H9 (cell line): ENCODE measurements around the gene ZNF136. TPM values are rescaled to one million over a fixed set of nuclear protein-coding genes. Genes with fewer than 3 reads are reported as not detected.

Experiments
- DNase-seq: peaks from one replicate; pipeline ENCODE4 v3.0.0-alpha.2; 2017
- H2AFZ ChIP-seq: one replicate; pipeline ENCODE4 v1.6.1; 2013; ENCODE audit warnings: mild to moderate bottlenecking, low read length, control low read depth, moderate library complexity
- H2AK5ac ChIP-seq: 2 replicates; pipeline ENCODE4 v1.6.1; 2013; ENCODE audit warnings: low read length, control low read depth, mixed read lengths; ENCODE audit not compliant: insufficient read length
- H2BK120ac ChIP-seq: one replicate; pipeline ENCODE4 v1.6.1; 2013; ENCODE audit warnings: low read depth, mild to moderate bottlenecking, low read length, control low read depth, inconsistent platforms; ENCODE audit not compliant: poor library complexity, severe bottlenecking
- H2BK12ac ChIP-seq: 2 replicates; pipeline ENCODE4 v1.6.1; 2013; ENCODE audit warnings: low read length, control low read depth, mixed read lengths, low read depth; ENCODE audit not compliant: insufficient read length
- H2BK15ac ChIP-seq: 2 replicates; pipeline ENCODE4 v1.6.1; 2013; ENCODE audit warnings: low read depth, low read length, control low read depth
- H2BK20ac ChIP-seq: one replicate; pipeline ENCODE4 v1.6.1; 2013; ENCODE audit warnings: low read depth, mild to moderate bottlenecking, low read length, control low read depth, inconsistent platforms; ENCODE audit not compliant: poor library complexity, severe bottlenecking
- H2BK5ac ChIP-seq: 2 replicates; pipeline ENCODE4 v1.6.1; 2013; ENCODE audit warnings: low read length, control low read depth, mixed read lengths; ENCODE audit not compliant: insufficient read length
- H3K14ac ChIP-seq: 2 replicates; pipeline ENCODE4 v1.6.1; 2013; ENCODE audit warnings: low read length, control low read depth; ENCODE audit not compliant: insufficient read depth
- H3K18ac ChIP-seq: 2 replicates; pipeline ENCODE4 v1.6.1; 2013; ENCODE audit warnings: low read depth, mild to moderate bottlenecking, mixed read lengths, low read length, control low read depth; ENCODE audit not compliant: insufficient read length
- H3K23ac ChIP-seq: 2 replicates; pipeline ENCODE4 v1.6.1; 2013; ENCODE audit warnings: low read length, control low read depth, mixed read lengths, low read depth; ENCODE audit not compliant: insufficient read length
- H3K23me2 ChIP-seq: 2 replicates; pipeline ENCODE4 v1.6.1; 2013; ENCODE audit warnings: low read depth, mild to moderate bottlenecking, mixed read lengths, low read length, control low read depth; ENCODE audit not compliant: insufficient read length, poor library complexity, severe bottlenecking
- H3K27ac ChIP-seq: 2 replicates; pipeline ENCODE4 v1.5.1; 2013; ENCODE audit warnings: low read length, control low read depth, mixed read lengths, low read depth; ENCODE audit not compliant: insufficient read length
- H3K27me3 ChIP-seq: 2 replicates; pipeline ENCODE4 v1.6.1; 2013; ENCODE audit warnings: low read length, control low read depth, inconsistent platforms; ENCODE audit not compliant: insufficient read depth
- H3K4ac ChIP-seq: 2 replicates; pipeline ENCODE4 v1.6.1; 2013; ENCODE audit warnings: low read depth, mild to moderate bottlenecking, control low read depth, inconsistent platforms, low read length, moderate library complexity
- H3K4me1 ChIP-seq: 2 replicates; pipeline ENCODE4 v1.6.1; 2013; ENCODE audit warnings: low read length, control low read depth, inconsistent platforms; ENCODE audit not compliant: insufficient read depth
- H3K4me2 ChIP-seq: 2 replicates; pipeline ENCODE4 v1.6.1; 2013; ENCODE audit warnings: low read length, control low read depth, mixed read lengths; ENCODE audit not compliant: insufficient read length, insufficient read depth
- H3K56ac ChIP-seq: 2 replicates; pipeline ENCODE4 v1.6.1; 2013; ENCODE audit warnings: low read depth, mild to moderate bottlenecking, mixed read lengths, low read length, control low read depth; ENCODE audit not compliant: insufficient read length
- H3K79me1 ChIP-seq: 2 replicates; pipeline ENCODE4 v1.6.1; 2013; ENCODE audit warnings: low read depth, mild to moderate bottlenecking, moderate library complexity, low read length, control low read depth, inconsistent platforms; ENCODE audit not compliant: insufficient read depth, poor library complexity, severe bottlenecking
- H3K79me2 ChIP-seq: 2 replicates; pipeline ENCODE4 v1.6.1; 2013; ENCODE audit warnings: low read length, control low read depth, inconsistent platforms; ENCODE audit not compliant: insufficient read depth
- H3K9ac ChIP-seq: 2 replicates; pipeline ENCODE4 v1.6.1; 2013; ENCODE audit warnings: low read length, control low read depth, mixed read lengths; ENCODE audit not compliant: insufficient read length; ENCODE audit errors: extremely low read depth
- H3K9me3 ChIP-seq: one replicate; pipeline ENCODE4 v1.6.1; 2013; ENCODE audit warnings: low read depth, low read length, inconsistent platforms; ENCODE audit not compliant: control insufficient read depth
- H3T11ph ChIP-seq: one replicate; pipeline ENCODE4 v1.6.1; 2013; ENCODE audit warnings: mild to moderate bottlenecking, low read length, control low read depth, inconsistent platforms
- H4K20me1 ChIP-seq: one replicate; pipeline ENCODE4 v1.6.1; 2013; ENCODE audit not compliant: control insufficient read depth, insufficient read length, insufficient read depth
- H4K5ac ChIP-seq: 2 replicates; pipeline ENCODE4 v1.6.1; 2013; ENCODE audit warnings: low read depth, mild to moderate bottlenecking, mixed read lengths, low read length, control low read depth; ENCODE audit not compliant: insufficient read length
- H4K8ac ChIP-seq: replicated peaks from 2 replicates; pipeline ENCODE4 v1.6.1; 2013; ENCODE audit warnings: low read length, control low read depth, mixed read lengths, low read depth; ENCODE audit not compliant: insufficient read length
- H4K91ac ChIP-seq: 2 replicates; pipeline ENCODE4 v1.6.1; 2013; ENCODE audit warnings: low read depth, mild to moderate bottlenecking, moderate library complexity, mixed read lengths, low read length, control low read depth; ENCODE audit not compliant: insufficient read length
- H3K27ac Mint-ChIP-seq, 3 experiments: 2 replicates in 2 of 3; 3 replicates in 1 of 3; pipeline ENCODE4 v1.8.0; 2020 to 2021; ENCODE audit warnings: mixed read lengths in 3 of 3, mild to moderate bottlenecking in 1 of 3, moderate library complexity in 1 of 3
- H3K27me3 Mint-ChIP-seq: 2 replicates; pipeline ENCODE4 v1.8.0; 2021; ENCODE audit warnings: low read depth, mild to moderate bottlenecking, moderate library complexity, mixed read lengths
- H3K36me3 Mint-ChIP-seq, 3 experiments: 2 replicates in 2 of 3; 3 replicates in 1 of 3; pipeline ENCODE4 v1.8.0; 2020 to 2021; ENCODE audit warnings: low read depth in 3 of 3, mixed read lengths in 3 of 3; ENCODE audit not compliant: insufficient read depth in 1 of 3
- H3K4me1 Mint-ChIP-seq, 2 experiments: 2 replicates each; pipeline ENCODE4 v1.8.0; 2020; ENCODE audit warnings: mixed read lengths in 2 of 2
- H3K4me3 Mint-ChIP-seq, 2 experiments: 2 replicates in 1 of 2; 3 replicates in 1 of 2; pipeline ENCODE4 v1.8.0; 2020 to 2021; ENCODE audit warnings: mild to moderate bottlenecking in 2 of 2, mixed read lengths in 2 of 2, moderate library complexity in 1 of 2
- H3K9me3 Mint-ChIP-seq, 2 experiments: 2 replicates in 1 of 2; 3 replicates in 1 of 2; pipeline ENCODE4 v1.8.0; 2020; ENCODE audit warnings: mild to moderate bottlenecking in 2 of 2, mixed read lengths in 2 of 2, moderate library complexity in 1 of 2
- WGBS: extraction: QIAGEN DNeasy Blood & Tissue Kit; methylation state at CpG from one replicate; pipeline ENCODE4 v1.1.7; 2013; ENCODE audit warnings: missing lambda C conversion rate, low lambda C conversion rate, mixed read lengths; ENCODE audit not compliant: insufficient read length; ENCODE audit errors: extremely low coverage; 5-methylcytosine and 5-hydroxymethylcytosine counted together
- total RNA-seq: library from RNA; stranded (reverse); gene quantifications from 2 replicates; pipeline ENCODE4 v1.2.1, GENCODE V29; 2021
- TF ChIP-seq, protein P1 (sequence below): fragments of 200-600 bp; sonication (generic); conservative IDR thresholded peaks from 3 replicates; pipeline ENCODE4 v1.8.0; 2021; ENCODE audit warnings: antibody characterized with exemption, mild to moderate bottlenecking

The ZNF136 gene
- total RNA-seq, 1 experiment from 2014 or later: 10.8 TPM

DNA sequence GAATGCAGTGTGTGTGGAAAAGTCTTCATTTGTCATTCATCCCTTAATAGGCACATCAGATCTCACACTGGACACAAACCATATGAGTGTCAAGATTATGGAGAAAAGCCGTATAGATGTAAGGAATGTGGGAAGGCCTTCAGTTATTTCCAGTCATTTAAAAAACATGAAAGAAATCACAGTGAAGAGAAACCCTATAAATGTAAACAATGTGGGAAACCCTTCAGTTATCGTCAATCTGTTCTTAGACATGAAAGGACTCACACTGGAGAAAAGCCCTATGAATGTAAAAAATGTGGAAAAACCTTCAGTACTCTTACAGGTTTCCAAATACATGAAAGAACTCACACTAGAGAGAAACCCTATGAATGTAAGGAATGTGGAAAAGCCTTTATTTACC is 45.3 kb downstream of the ZNF136 start:
- H3K36me3 Mint-ChIP-seq: peaks cover 43 to 59% (median 51%) of the 10 kb centered on the region in 3 experiments
- Histone ChIP-seq H2BK120ac (no peak overlapping the region), H4K8ac (no peak overlapping the region), H2AFZ (no peak overlapping the region), H4K5ac (no peak overlapping the region), H3K18ac (no peak overlapping the region), H3K4me2 (no peak overlapping the region), H2BK12ac (no peak overlapping the region), H3K4me1 (no peaks in the 10 kb centered on the region), H3K27ac (no peak overlapping the region), H3K9me3 (peaks cover 32% of the 10 kb centered on the region), H3K56ac (no peak overlapping the region), H2AK5ac (no peak overlapping the region), H3K23ac (no peak overlapping the region), H3K14ac (no peak overlapping the region), H2BK5ac (no peak overlapping the region), H2BK15ac (no peak overlapping the region), H3K27me3 (no peaks in the 10 kb centered on the region), H3K9ac (no peak overlapping the region), H3K23me2 (no peaks in the 10 kb centered on the region), H4K20me1 (no peaks in the 10 kb centered on the region), H3K4ac (no peak overlapping the region), H4K91ac (no peak overlapping the region), H3K79me1 (no peaks in the 10 kb centered on the region), H2BK20ac (no peak overlapping the region), H3T11ph (no peak overlapping the region), H3K79me2 (no peaks in the 10 kb centered on the region)
- no peaks in the 10 kb centered on the region for H3K27me3 Mint-ChIP-seq
- TF ChIP-seq, protein P1, sequence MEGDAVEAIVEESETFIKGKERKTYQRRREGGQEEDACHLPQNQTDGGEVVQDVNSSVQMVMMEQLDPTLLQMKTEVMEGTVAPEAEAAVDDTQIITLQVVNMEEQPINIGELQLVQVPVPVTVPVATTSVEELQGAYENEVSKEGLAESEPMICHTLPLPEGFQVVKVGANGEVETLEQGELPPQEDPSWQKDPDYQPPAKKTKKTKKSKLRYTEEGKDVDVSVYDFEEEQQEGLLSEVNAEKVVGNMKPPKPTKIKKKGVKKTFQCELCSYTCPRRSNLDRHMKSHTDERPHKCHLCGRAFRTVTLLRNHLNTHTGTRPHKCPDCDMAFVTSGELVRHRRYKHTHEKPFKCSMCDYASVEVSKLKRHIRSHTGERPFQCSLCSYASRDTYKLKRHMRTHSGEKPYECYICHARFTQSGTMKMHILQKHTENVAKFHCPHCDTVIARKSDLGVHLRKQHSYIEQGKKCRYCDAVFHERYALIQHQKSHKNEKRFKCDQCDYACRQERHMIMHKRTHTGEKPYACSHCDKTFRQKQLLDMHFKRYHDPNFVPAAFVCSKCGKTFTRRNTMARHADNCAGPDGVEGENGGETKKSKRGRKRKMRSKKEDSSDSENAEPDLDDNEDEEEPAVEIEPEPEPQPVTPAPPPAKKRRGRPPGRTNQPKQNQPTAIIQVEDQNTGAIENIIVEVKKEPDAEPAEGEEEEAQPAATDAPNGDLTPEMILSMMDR: no peak
- WGBS: no CpG with 5 or more reads among the region's 2 CpGs
- no peaks in the 10 kb centered on the region for H3K4me1 Mint-ChIP-seq
- peaks cover 90 to 92% of the 10 kb centered on the region in 2 experiments for H3K9me3 Mint-ChIP-seq
- DNase-seq: no peak
- no peak overlapping the region for H3K4me3 Mint-ChIP-seq
- no peak overlapping the region for H3K27ac Mint-ChIP-seq
